Ramos (cell line): ENCODE measurements around the gene ATP6V1G1.

Experiments used
- in situ Hi-C: fragments of 300-500 bp; cut with MboI; formaldehyde crosslinking; loops from one replicate; pipeline ENCODE4 v1.14.3; 2022; ENCODE audit warnings: low sequenced_read_pairs; ENCODE audit not compliant: unreplicated experiment

Gene ATP6V1G1

DNA sequence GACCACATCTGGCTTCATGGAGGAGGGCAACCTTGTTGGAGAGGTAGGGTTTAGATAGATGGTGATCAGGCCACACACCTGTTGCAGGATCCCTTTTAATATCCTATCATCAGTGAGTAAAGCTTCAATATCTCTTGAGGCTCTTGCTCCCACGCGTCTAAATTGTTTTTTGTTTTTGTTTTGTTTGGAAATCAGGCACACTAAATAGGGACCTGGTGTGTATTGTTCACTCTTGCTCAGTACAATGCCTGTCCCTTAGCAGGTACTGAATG lies 20.9 kb downstream of the ATP6V1G1 start:
- in situ Hi-C loops = no loop called here

GRCh38 chr9:114611516-114612271 lies 24.1 kb downstream of the ATP6V1G1 start:
- in situ Hi-C loops = no loop called here

- in situ Hi-C loops = no loop called here
These were observed 24.8 kb downstream of the ATP6V1G1 start for GRCh38 chr9:114612272-114612923.

GRCh38 chr9:114613087-114613486 lies 25.5 kb downstream of the ATP6V1G1 start:
- in situ Hi-C loops = no loop called here

GRCh38 chr9:114613919-114614318 lies 26.4 kb downstream of the ATP6V1G1 start:
- in situ Hi-C loops = no loop called here

DNA sequence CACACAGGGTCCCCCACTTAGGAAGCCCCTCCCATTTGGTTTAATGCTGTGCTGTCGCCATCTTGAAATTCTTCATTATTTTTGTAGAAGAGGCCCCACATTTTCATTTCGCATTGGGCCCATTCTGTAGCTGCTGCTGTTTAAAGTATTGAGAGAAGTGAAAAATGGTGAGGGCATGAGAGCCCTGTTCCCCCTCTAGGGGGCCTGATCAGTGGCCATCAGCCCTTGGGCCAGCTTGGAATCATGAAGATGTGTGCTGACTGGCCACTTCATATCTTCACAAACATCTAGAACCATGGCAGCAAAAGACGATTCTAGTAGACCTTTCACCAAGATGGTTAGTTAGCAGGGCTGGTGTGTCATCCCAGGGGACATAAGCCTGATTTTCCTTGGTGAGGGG lies 26.8 kb downstream of the ATP6V1G1 start:
- in situ Hi-C loops = no loop called here

DNA sequence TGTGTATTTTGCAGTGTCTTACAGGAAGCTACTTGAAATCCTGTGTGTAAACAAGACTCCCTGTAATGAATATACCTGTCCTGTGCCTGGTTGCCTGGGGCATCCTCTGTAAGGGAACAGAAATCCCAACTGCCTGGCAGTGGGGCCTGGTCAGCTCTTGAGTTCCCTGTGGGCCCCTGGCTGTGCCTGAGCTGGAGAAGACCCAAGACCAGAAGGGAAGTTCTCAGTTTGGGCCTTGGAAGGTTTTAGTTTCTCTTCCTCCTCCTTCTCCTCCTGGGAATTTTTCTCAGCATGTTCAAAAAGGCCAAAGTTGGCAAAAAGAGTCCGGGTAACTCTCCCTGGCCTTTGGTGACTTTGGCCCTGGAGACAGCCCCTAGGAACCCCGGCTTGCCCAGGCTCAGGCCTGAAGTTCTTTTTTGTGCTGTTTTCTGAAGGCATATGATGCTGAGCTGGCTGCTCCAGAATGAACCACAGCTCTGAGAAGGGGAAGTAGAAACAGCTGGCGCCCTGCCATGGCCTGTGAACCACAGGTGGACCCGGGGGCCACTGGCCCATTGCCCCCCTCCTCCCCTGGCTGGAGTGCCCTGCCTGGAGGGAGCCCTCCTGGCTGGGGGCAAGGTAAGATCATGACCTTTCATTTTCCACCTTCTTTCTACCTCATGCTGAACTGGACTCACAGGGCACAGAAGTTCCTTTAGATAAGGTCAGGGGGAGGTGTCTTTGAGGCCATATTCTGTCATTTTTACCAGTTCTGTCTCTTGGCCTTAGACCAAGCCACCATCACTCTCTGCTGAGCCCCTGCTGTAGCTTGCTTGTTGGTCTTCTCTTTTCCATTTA lies 29.3 kb downstream of the ATP6V1G1 start:
- in situ Hi-C loops = no loop called here

- in situ Hi-C loops = no loop called here
These were observed 31.7 kb downstream of the ATP6V1G1 start for GRCh38 chr9:114619191-114619761.

DNA sequence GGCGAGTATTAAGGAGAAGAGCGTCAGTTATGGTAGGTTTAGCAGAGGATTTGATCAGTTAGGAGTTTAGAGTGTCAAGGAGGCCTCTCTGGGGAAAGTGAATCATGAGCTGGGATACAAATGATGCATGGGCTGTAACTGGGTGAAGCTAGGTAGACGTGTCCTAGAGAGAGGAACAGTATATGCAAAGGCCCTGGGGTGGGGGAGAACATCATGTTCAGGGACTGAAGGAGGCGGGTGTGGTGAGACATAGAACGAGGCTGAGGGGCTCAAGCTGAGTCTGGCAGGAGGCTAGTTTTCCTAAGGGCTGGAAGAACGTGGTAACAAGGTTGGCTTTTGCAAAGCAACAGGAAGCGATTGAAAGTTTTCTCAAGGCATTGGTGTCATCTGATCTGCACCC lies 34.0 kb downstream of the ATP6V1G1 start:
- in situ Hi-C loops = no loop called here

- in situ Hi-C loops = no loop called here
These were observed 34.5 kb downstream of the ATP6V1G1 start for GRCh38 chr9:114621975-114622609.

GRCh38 chr9:114624677-114625076 lies 37.1 kb downstream of the ATP6V1G1 start:
- in situ Hi-C loops = no loop called here

- in situ Hi-C loops = no loop called here
These were observed 38.9 kb downstream of the ATP6V1G1 start for GRCh38 chr9:114626415-114627020.

DNA sequence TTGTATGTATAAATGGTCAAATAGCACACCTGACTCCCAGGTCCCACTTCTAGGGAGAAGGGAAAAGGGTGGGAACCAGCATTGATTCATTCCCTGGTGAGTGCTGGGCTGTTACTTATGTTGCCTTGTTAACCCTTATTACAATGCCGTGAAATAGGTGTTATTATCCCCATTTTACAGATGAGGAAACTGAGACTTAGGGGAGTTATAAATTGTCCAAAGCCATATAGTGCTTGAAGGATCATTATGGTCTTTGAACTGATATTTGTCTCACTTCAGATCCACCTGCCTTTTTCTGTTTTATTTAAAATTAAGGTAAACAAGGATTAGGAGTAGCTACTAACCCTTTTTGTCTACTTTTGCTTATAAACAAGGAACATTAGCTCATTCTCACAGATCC lies 40.0 kb downstream of the ATP6V1G1 start:
- in situ Hi-C loops = no loop called here

DNA sequence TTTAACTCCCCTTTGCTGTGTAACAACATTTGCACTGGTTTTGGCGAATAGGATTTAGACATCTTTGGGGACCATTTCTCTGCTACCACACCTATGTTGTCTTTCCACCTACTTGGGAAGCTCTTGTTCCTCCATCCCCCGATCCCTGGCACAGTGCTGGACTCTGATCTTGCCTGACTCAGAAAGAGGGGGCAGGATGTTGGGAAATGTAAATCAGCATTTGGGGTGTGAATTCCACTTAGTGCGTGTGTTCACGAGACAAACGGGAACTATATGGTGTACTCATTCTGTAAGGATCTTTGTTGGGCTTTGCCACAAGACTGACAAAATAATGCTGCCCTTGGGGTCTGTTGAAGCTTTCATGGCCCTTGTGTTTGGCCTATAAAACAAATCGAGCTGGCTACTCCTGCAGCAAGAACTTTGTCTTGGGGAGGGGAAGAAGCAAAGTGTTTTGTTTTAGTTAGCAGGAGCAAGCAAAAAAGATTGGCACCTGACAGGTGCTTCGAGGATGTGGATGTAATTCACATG lies 42.1 kb downstream of the ATP6V1G1 start:
- in situ Hi-C loops = no loop called here

DNA sequence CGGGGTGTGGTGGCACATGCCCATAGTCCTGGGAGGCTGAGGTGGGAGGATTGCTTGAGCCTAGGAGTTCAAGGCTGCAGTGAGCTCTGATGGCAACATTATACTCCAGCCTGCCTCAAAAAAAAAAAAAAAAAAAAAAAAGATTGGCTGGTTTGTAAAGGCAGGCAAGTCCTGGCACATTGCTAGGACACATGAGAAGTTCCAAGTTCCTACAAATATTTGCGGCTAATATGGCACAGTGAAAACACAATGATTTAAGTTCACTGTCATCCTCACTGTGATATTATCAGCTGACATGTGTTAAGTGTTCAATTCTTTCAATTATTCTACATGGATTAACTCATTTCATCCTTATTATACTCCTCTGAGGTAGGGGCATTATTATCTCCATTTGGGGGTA lies 43.6 kb downstream of the ATP6V1G1 start:
- in situ Hi-C loops = no loop called here

DNA sequence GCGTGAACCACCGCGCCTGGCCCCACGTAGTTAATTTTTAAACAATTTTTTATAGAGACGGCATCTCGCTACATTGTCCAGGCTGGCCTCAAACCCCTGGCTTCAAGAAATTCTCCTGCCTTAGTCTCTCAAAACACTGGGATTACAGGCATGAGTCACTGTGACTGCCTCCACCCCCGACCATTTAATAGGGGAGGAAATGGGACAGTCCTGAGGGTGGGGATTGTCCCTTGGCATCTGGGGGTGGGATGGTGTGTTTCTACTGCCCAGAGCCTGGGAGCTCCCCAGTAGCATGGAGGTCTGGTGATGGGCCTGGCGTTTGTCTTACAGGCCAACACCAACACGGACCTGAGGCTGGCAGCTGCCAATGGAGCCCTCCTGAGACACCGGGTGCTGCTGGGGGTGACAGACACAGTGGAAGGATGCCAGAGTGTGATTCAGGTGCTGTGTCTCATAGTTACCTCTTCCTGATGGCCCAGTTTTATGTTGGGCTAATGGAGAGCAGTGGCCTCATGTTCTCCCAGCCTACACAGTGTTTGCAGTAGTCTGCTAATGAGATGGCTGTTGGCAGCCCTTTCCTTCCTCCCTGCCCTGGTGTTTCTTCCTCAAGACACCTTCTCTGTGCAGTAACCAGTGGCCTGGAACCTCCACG lies 46.0 kb downstream of the ATP6V1G1 start:
- in situ Hi-C loops = no loop called here

- in situ Hi-C loops = no loop called here
These were observed 46.8 kb downstream of the ATP6V1G1 start for GRCh38 chr9:114634387-114634786.

DNA sequence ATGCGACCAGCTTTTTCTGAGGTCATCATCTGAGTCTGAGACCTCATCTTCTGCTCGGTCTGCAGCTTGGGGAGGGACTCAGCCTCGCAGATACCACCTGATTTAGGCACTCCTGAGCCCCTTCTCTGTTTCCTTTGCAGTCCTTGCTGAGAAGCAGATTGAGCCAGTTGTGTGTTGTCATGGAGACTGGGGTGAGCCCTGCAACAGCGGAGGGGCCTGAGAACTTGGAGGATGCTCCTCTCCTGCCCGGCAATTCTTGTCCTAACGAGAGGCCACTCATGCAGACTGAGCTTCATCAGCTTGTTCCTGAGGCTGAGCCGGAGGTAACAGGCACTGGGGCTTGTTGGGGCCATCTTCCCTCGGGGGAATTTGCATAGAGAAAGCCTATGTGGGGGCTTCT lies 50.8 kb downstream of the ATP6V1G1 start:
- in situ Hi-C loops = no loop called here

DNA sequence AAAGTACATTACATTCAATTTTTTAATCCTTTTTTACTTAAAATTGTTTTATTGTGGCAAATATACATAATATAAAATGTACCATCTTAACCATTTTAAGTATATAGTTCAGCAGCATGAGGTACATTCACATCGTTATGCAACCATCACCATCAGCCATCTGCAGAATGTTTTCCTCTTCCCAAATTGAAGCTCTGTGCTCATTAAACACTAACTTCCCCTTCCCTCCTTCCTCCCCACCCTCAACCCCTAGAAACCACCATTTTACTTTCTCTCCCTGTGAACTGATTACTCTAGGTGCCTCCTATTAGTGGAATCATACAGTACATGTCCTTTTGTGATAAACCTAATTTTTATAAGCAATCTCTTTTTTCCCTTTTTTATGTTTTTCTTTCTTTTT lies 54.4 kb downstream of the ATP6V1G1 start:
- in situ Hi-C loops = no loop called here
